CD8-positive, alpha-beta memory T cell (primary cell): Measurements from ENCODE around the gene WDR37. TPM values are rescaled to one million over a fixed set of nuclear protein-coding genes. Genes with fewer than 3 reads are reported as not detected.

Source experiments
- CTCF ChIA-PET: fragments of 350-600 bp; sonication (Branson Sonifier 250); formaldehyde crosslinking; loops from one replicate; lab custom pipeline; 2021; ENCODE audit warnings: antibody characterized with exemption; lab: Charles Lee
- POLR2A ChIA-PET: fragments of 350-600 bp; sonication (Branson Sonifier 250); formaldehyde crosslinking; loops from one replicate; lab custom pipeline; 2021; ENCODE audit warnings: antibody characterized with exemption; lab: Charles Lee
- DNase-seq, 5 donors: peaks; one replicate each; pipeline versions ENCODE4 v3.0.0 to v3.0.0-alpha.2; 2020 to 2022; ENCODE audit warnings: mixed read lengths in 1 of 5
- H3K27ac ChIP-seq: one replicate; pipeline ENCODE4 v1.7.0; 2013; ENCODE audit warnings: low read depth, mild to moderate bottlenecking, low read length, moderate library complexity
- H3K27me3 ChIP-seq: 2 replicates; pipeline ENCODE4 v1.7.0; 2013; ENCODE audit warnings: low read length, mild to moderate bottlenecking; ENCODE audit not compliant: insufficient read depth, poor library complexity, severe bottlenecking
- H3K36me3 ChIP-seq: 2 replicates; pipeline ENCODE4 v1.7.0; 2013; ENCODE audit warnings: mild to moderate bottlenecking, low read length, moderate library complexity; ENCODE audit not compliant: insufficient read depth
- H3K4me1 ChIP-seq: 2 replicates; pipeline ENCODE4 v1.7.0; 2013; ENCODE audit warnings: mild to moderate bottlenecking, low read length, moderate library complexity; ENCODE audit not compliant: insufficient read depth
- H3K4me3 ChIP-seq: 2 replicates; pipeline ENCODE4 v1.7.0; 2013; ENCODE audit warnings: mild to moderate bottlenecking, low read length
- H3K9me3 ChIP-seq: 2 replicates; pipeline ENCODE4 v1.7.0; 2013; ENCODE audit warnings: mild to moderate bottlenecking, low read length
- H3K27ac Mint-ChIP-seq, 8 donors: one replicate each; pipeline ENCODE4 v1.8.0; 2020 to 2021; ENCODE audit warnings: mixed read lengths in 8 of 8, mild to moderate bottlenecking in 6 of 8, inconsistent platforms in 3 of 8, moderate library complexity in 3 of 8
- H3K27me3 Mint-ChIP-seq, 2 donors: one replicate each; pipeline ENCODE4 v1.8.0; 2020 to 2021; ENCODE audit warnings: mixed read lengths in 2 of 2, mild to moderate bottlenecking in 1 of 2, moderate library complexity in 1 of 2
- H3K36me3 Mint-ChIP-seq, 3 donors: one replicate each; pipeline ENCODE4 v1.8.0; 2020 to 2021; ENCODE audit warnings: mixed read lengths in 3 of 3, inconsistent platforms in 1 of 3, mild to moderate bottlenecking in 1 of 3
- H3K4me1 Mint-ChIP-seq, 3 donors: one replicate each; pipeline ENCODE4 v1.8.0; 2020 to 2021; ENCODE audit warnings: mixed read lengths in 3 of 3, inconsistent platforms in 1 of 3, mild to moderate bottlenecking in 1 of 3
- H3K4me3 Mint-ChIP-seq, 7 donors: one replicate each; pipeline ENCODE4 v1.8.0; 2020 to 2021; ENCODE audit warnings: mixed read lengths in 7 of 7, mild to moderate bottlenecking in 6 of 7, moderate library complexity in 4 of 7, inconsistent platforms in 2 of 7
- H3K9me3 Mint-ChIP-seq, 5 donors: one replicate each; pipeline ENCODE4 v1.8.0; 2020 to 2022; ENCODE audit warnings: mixed read lengths in 5 of 5, mild to moderate bottlenecking in 3 of 5, moderate library complexity in 2 of 5, inconsistent platforms in 1 of 5
- polyA plus RNA-seq: library from polyadenylated mRNA; unstranded; fragments of 300-500 nt; fragmentation: Illumina TruSeq; gene quantifications from one replicate; pipeline ENCODE4 v1.2.3, GENCODE V29; 2021
- total RNA-seq, 2 experiments: library from RNA; stranded (reverse); gene quantifications; one replicate each; pipeline ENCODE4 v1.2.3, GENCODE V29; 2021

The WDR37 gene
- total and polyA plus RNA-seq, 3 experiments from 2014 or later: 14.5 to 21.7 (median 15.8) TPM

DNA sequence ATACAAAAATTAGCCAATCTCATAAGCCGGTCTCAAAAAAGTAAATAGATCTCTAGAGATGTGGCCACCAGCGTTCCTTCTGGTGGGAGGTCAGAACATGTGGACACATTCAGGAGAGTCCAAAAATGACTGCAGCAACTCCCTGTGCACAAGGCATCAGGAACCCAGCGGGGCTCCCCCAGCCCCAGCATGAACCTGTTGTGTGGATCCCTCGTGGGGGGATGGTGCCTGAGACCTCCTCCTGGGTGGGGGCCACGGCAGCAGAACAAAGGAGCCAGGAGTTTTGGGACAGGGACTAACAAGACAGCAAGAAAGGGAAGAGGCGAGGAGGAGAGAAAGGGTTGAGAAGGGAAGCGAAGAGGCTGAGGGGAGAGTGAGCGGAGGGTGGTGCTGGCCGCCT is 121.8 kb downstream of the WDR37 start:
- no peaks in the 10 kb centered on the region for H3K9me3 ChIP-seq
- no peaks in the 10 kb centered on the region for H3K9me3 Mint-ChIP-seq
- H3K36me3 ChIP-seq: no peaks in the 10 kb centered on the region
- H3K27me3 ChIP-seq: no peaks in the 10 kb centered on the region
- H3K4me3 Mint-ChIP-seq: no peak overlapping the region
- peaks cover 8 to 14% of the 10 kb centered on the region in 2 donors for H3K27me3 Mint-ChIP-seq
- H3K36me3 Mint-ChIP-seq: no peaks in the 10 kb centered on the region
- no peak overlapping the region for H3K27ac ChIP-seq
- no peak overlapping the region for H3K27ac Mint-ChIP-seq
- no peak for DNase-seq
- H3K4me3 ChIP-seq: no peak overlapping the region
- ChIA-PET CTCF (no interaction called here), POLR2A (no interaction called here)
- H3K4me1 Mint-ChIP-seq: no peaks in the 10 kb centered on the region
- H3K4me1 ChIP-seq: no peaks in the 10 kb centered on the region

DNA sequence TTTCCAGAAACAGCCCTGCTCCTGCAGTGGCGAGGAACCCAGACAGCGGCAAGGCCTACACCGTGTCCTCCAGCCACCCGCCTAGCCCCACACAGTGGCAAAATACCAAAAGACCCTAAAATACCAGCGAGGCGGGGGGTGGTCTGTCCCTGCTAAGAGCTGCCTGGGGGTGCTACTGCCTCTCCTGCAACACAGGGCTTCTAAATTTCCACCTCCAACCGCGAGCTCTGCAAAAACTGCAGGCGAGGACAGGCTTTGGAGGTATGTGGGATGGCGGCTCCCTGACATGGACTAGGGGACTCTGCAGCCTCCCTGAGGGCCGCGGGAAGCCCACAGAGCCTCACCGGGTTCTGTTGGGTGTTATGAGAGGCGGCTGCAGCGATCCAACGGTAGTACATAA is 122.3 kb downstream of the WDR37 start:
- Mint-ChIP-seq H3K4me1 (no peaks in the 10 kb centered on the region), H3K36me3 (no peaks in the 10 kb centered on the region), H3K9me3 (no peaks in the 10 kb centered on the region), H3K27ac (no peak overlapping the region), H3K4me3 (no peak overlapping the region), H3K27me3 (peaks cover 10 to 18% of the 10 kb centered on the region in 2 donors)
- Histone ChIP-seq H3K4me1 (no peaks in the 10 kb centered on the region), H3K27me3 (no peaks in the 10 kb centered on the region), H3K36me3 (no peaks in the 10 kb centered on the region), H3K4me3 (no peak overlapping the region), H3K27ac (no peak overlapping the region), H3K9me3 (no peaks in the 10 kb centered on the region)
- no peak for DNase-seq
- ChIA-PET CTCF (no interaction called here), POLR2A (no interaction called here)

DNA sequence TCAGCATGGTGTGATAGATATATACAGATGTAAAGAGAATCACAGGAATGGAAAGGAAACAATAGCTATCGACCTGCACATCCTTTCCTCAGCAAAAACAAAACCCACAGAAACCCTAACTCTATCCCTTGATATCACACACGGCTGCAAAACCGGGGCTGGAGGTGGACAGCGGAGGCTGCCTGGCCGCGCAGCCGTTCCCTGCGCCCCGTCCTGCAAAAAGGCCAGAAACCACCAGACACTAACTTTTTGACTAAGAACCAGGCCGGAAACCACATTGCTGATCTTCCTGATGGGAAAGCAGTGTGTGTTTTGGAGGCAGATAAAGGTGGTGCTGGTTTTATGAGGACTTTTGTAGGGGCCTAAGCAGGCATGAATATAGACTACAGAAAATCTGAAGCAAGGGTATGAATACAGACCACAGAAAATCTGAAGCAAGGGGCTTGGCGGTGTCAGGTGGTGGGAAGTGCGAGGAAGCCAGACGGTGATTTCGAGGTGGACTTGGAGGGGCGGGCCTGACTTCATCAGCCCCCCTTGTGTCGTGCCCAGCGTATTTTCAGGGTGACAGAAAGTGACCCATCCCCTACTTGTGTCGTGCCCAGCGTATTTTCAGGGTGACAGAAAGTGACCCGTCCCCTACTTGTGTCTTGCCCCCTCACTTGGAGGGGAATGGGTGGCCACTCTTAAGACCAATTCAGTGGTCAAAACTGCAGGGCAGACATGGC is 123.3 kb downstream of the WDR37 start:
- Mint-ChIP-seq H3K27ac (no peak overlapping the region), H3K4me1 (no peaks in the 10 kb centered on the region), H3K27me3 (peaks cover 10 to 20% of the 10 kb centered on the region in 2 donors), H3K9me3 (no peaks in the 10 kb centered on the region), H3K4me3 (no peak overlapping the region), H3K36me3 (no peaks in the 10 kb centered on the region)
- ChIA-PET POLR2A (no interaction called here), CTCF (no interaction called here)
- Histone ChIP-seq H3K27ac (no peak overlapping the region), H3K4me1 (no peaks in the 10 kb centered on the region), H3K27me3 (no peaks in the 10 kb centered on the region), H3K9me3 (no peaks in the 10 kb centered on the region), H3K36me3 (no peaks in the 10 kb centered on the region), H3K4me3 (no peak overlapping the region)
- DNase-seq: no peak

DNA sequence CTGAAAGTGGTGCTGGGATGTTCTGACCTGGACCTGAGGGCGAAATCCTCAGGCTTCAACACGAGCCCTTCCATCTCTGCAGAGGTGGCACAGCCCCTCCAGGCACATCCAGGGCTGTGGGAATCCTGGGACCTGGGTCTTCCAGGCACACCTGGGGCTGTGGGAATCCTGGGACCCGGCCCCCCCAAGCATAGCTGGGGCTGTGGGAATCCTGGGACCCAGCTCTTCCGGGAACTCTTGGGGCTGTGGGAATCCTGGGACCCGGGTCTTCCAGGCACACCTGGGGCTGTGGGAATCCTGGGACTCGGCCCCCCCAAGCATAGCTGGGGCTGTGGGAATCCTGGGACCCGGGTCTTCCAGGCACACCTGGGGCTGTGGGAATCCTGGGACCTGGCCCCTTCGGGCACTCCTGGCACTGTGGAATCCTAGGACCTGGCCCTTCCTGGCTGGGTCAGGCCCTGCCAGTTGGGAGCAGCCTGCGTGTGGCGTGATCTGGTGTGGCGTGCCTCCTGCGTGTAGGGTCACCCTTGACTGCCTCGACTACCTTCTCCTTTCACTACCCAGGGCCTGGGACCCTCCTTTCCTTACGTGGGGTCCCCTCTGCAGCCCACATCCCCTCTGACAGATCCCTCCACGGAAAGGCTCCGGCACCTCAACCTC is 124.0 kb downstream of the WDR37 start:
- no peaks in the 10 kb centered on the region for H3K36me3 Mint-ChIP-seq
- no peaks in the 10 kb centered on the region for H3K4me1 ChIP-seq
- H3K27me3 Mint-ChIP-seq: peaks cover 10 to 20% of the 10 kb centered on the region in 2 donors
- no peak overlapping the region for H3K27ac ChIP-seq
- no peak for DNase-seq
- H3K9me3 Mint-ChIP-seq: no peaks in the 10 kb centered on the region
- H3K4me1 Mint-ChIP-seq: no peaks in the 10 kb centered on the region
- H3K36me3 ChIP-seq: no peaks in the 10 kb centered on the region
- no peaks in the 10 kb centered on the region for H3K27me3 ChIP-seq
- CTCF ChIA-PET: no interaction called here
- H3K27ac Mint-ChIP-seq: no peak overlapping the region
- POLR2A ChIA-PET: no interaction called here
- H3K9me3 ChIP-seq: no peaks in the 10 kb centered on the region
- H3K4me3 ChIP-seq: no peak overlapping the region
- no peak overlapping the region for H3K4me3 Mint-ChIP-seq

DNA sequence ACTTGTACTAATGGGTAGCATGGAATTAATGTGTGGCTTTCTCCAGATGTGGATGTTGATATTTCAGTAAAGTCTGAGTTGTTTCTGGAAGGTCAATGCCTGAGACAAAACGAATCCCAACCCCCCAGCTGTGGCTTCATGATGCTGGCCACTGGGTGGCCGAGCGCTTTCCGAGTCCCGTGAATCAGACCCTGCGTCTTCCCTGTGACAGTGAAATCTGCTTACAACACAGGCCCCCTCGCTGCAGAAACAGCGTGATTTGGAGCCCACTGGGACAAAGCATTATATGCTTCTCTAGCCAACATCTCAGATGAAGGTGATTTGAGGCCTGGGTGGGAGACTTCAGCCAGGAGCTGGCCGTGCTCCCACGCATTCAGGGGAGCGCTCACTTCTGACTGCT is 124.7 kb downstream of the WDR37 start:
- no peaks in the 10 kb centered on the region for H3K9me3 Mint-ChIP-seq
- Histone ChIP-seq H3K27me3 (no peaks in the 10 kb centered on the region), H3K4me3 (no peak overlapping the region), H3K36me3 (no peaks in the 10 kb centered on the region), H3K27ac (no peak overlapping the region), H3K9me3 (no peaks in the 10 kb centered on the region), H3K4me1 (no peaks in the 10 kb centered on the region)
- ChIA-PET CTCF (no interaction called here), POLR2A (no interaction called here)
- no peak overlapping the region for H3K27ac Mint-ChIP-seq
- H3K4me1 Mint-ChIP-seq: no peaks in the 10 kb centered on the region
- no peak for DNase-seq
- H3K4me3 Mint-ChIP-seq: no peak overlapping the region
- no peaks in the 10 kb centered on the region for H3K36me3 Mint-ChIP-seq
- H3K27me3 Mint-ChIP-seq: peaks cover 10 to 24% of the 10 kb centered on the region in 2 donors

Other genes starting within 250 kb of the WDR37 start
- gene LARP4B, start 124.7 kb upstream of the WDR37 start, total RNA-seq: 100 to 1,000 TPM; 121 to 128 TPM
- 30.6 TPM for gene LARP4B, start 124.7 kb upstream of the WDR37 start, polyA plus RNA-seq
- 100 to 1,000 TPM; 147 to 156 TPM for gene GTPBP4, start 68.0 kb upstream of the WDR37 start, total RNA-seq
- gene GTPBP4, start 68.0 kb upstream of the WDR37 start, polyA plus RNA-seq: 21.9 TPM
- not detected for gene IDI2, start 30.5 kb upstream of the WDR37 start, total RNA-seq
- not detected for gene IDI2, start 30.5 kb upstream of the WDR37 start, polyA plus RNA-seq
- gene IDI1, start 7.3 kb upstream of the WDR37 start, total RNA-seq: 10 to 100 TPM; 47.4 to 50.1 TPM
- 53.1 TPM for gene IDI1, start 7.3 kb upstream of the WDR37 start, polyA plus RNA-seq